ENCODE measurements around the gene DNAJC16. TPM values are rescaled to one million over a fixed set of nuclear protein-coding genes. Genes with fewer than 3 reads are reported as not detected.

DNAJC16 gene
- total and polyA plus RNA-seq, 2 of the 13 experiments (the other 11 are each of a cell fraction or from before 2014, with no cell fraction given): 11.4 to 15.4 TPM

DNA sequence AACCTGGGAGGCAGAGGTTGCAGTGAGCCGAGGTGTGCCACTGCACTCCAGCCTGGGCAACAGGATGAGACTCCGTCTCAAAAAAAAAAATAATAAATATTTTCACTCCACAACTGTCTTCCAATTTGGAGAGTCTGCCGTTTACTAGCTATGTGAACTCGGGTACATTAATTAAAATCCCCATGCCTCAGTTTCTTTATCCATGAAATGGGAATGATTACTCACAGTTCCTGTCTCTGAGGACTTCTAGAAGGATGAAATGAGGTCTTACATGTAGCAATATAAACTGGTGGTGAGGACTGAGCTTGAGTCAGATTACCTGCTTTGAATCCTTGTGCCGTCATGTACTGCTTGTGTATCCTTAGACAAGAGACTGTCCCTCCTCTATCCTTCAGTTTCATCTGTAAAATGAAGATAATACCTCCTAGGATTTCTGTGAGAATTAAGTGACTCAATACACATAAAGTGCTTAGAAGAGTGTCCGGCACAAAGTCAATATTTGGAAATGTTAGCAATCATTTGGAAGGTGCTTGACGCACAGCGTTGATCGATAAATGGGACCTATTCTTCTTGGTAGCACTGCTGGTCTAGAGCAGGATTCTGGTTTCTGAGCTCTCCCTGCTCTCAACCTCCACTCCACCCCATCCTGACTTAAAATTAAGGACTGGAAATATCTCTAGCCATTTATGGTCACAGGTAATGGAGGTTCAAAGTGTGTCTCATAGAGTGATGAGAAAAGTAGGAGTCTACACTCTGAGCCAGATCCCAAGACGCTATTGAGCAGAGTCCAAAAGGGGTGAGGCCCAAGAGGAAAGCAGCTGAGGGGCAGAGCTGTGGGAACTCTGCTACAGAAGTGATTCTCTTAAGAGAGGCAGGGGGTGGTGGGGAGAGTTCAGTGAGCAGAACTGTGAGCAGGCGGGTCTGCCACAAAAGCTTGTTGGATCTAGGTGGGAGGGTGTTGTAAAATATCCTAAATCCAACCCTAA, 79.0 kb downstream of the DNAJC16 start (continued):
- TF ChIP-seq BCL6 (CRISPR knock-in tag; IDR thresholded peaks at IDR 0.05) (peak; percentile 83), CREM (IDR thresholded peaks at IDR 0.05) (peak; percentile 32; the same call in 1 of the 2 replicates), CREM (CRISPR knock-in tag; IDR thresholded peaks at IDR 0.05) (no peak), MED13 (CRISPR knock-in tag; IDR thresholded peaks at IDR 0.05) (no peak), NFIC (IDR thresholded peaks at IDR 0.05; ENCODE audit: low read length) (0 out of 2 replicates have a peak, but pooled peaks have one; percentile 39), MYC (CRISPR knock-in tag; IDR thresholded peaks at IDR 0.05; ENCODE audit: borderline replicate concordance) (no peak), PITX1 (CRISPR knock-in tag; IDR thresholded peaks at IDR 0.05) (0 out of 2 replicates have a peak, but pooled peaks have one; percentile 29), FOXJ3 (CRISPR knock-in tag; IDR thresholded peaks at IDR 0.05; ENCODE audit: borderline replicate concordance) (peak; percentile 43; the same call in 1 of the 2 replicates), PHF21A (CRISPR knock-in tag; IDR thresholded peaks at IDR 0.05) (peak; percentile 41; the same call in 1 of the 2 replicates)
- TF ChIP-seq, protein P1, sequence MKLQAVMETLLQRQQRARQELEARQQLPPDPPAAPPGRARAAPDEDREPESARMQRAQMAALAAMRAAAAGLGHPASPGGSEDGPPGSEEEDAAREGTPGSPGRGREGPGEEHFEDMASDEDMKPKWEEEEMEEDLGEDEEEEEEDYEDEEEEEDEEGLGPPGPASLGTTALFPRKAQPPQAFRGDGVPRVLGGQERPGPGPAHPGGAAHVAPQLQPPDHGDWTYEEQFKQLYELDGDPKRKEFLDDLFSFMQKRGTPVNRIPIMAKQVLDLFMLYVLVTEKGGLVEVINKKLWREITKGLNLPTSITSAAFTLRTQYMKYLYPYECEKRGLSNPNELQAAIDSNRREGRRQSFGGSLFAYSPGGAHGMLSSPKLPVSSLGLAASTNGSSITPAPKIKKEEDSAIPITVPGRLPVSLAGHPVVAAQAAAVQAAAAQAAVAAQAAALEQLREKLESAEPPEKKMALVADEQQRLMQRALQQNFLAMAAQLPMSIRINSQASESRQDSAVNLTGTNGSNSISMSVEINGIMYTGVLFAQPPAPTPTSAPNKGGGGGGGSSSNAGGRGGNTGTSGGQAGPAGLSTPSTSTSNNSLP (IDR thresholded peaks at IDR 0.05; ENCODE audit: low read depth, low read length): 0 out of 2 replicates have a peak, but pooled peaks have one; percentile 32
- TF ChIP-seq, protein P2, sequence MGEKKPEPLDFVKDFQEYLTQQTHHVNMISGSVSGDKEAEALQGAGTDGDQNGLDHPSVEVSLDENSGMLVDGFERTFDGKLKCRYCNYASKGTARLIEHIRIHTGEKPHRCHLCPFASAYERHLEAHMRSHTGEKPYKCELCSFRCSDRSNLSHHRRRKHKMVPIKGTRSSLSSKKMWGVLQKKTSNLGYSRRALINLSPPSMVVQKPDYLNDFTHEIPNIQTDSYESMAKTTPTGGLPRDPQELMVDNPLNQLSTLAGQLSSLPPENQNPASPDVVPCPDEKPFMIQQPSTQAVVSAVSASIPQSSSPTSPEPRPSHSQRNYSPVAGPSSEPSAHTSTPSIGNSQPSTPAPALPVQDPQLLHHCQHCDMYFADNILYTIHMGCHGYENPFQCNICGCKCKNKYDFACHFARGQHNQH (CRISPR knock-in tag; IDR thresholded peaks at IDR 0.05): 0 out of 2 replicates have a peak, but pooled peaks have one; percentile 24
- TF ChIP-seq, protein P3, sequence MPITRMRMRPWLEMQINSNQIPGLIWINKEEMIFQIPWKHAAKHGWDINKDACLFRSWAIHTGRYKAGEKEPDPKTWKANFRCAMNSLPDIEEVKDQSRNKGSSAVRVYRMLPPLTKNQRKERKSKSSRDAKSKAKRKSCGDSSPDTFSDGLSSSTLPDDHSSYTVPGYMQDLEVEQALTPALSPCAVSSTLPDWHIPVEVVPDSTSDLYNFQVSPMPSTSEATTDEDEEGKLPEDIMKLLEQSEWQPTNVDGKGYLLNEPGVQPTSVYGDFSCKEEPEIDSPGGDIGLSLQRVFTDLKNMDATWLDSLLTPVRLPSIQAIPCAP (CRISPR knock-in tag; IDR thresholded peaks at IDR 0.05; ENCODE audit: low read depth): no peak
- TF ChIP-seq, protein P4, sequence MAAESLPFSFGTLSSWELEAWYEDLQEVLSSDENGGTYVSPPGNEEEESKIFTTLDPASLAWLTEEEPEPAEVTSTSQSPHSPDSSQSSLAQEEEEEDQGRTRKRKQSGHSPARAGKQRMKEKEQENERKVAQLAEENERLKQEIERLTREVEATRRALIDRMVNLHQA (CRISPR knock-in tag; IDR thresholded peaks at IDR 0.05): no peak

Measured in HepG2 (cell line).